LNCAP (cell line): ENCODE results near the gene CNTNAP2.

Source experiments
- CTCF ChIP-seq: fragments of 450-650 bp; IDR thresholded peaks from 2 replicates; pipeline ENCODE4 v1.5.1; 2017; ENCODE audit warnings: mild to moderate bottlenecking

Gene CNTNAP2

GRCh38 chr7:148277042-148277660, 2160.6 kb downstream of the CNTNAP2 start:
- no peak for TF ChIP-seq CTCF

GRCh38 chr7:148286150-148286549, 2169.5 kb downstream of the CNTNAP2 start:
- TF ChIP-seq CTCF: peak; percentile 75

- no peak for TF ChIP-seq CTCF
Observed at GRCh38 chr7:148287538-148287937, 2170.9 kb downstream of the CNTNAP2 start.

- no peak for TF ChIP-seq CTCF
Observed at GRCh38 chr7:148288592-148289151, 2172.1 kb downstream of the CNTNAP2 start.

- TF ChIP-seq CTCF: no peak
Observed at GRCh38 chr7:148289630-148290029, 2173.0 kb downstream of the CNTNAP2 start.

GRCh38 chr7:148290538-148290937, 2173.9 kb downstream of the CNTNAP2 start:
- no peak for TF ChIP-seq CTCF

GRCh38 chr7:148291799-148292198, 2175.2 kb downstream of the CNTNAP2 start:
- TF ChIP-seq CTCF: no peak
